DOHH2 (cell line): ENCODE results near the gene INSYN2B.

Experiments
- H3F3A ChIP-seq: fragments of 200-600 bp; sonication (generic), shearing (Covaris generic); 2 replicates; pipeline ENCODE4 v1.6.0; 2016; ENCODE audit warnings: antibody characterized with exemption, mild to moderate bottlenecking; ENCODE audit not compliant: control insufficient read depth, insufficient read depth
- H3K27ac ChIP-seq: fragments of 200-600 bp; sonication (generic); 2 replicates; pipeline ENCODE4 v1.5.1; 2014; ENCODE audit warnings: low read depth, mild to moderate bottlenecking, low read length, moderate library complexity
- H3K27me3 ChIP-seq: fragments of 200-600 bp; sonication (generic); 2 replicates; pipeline ENCODE4 v1.6.1; 2014; ENCODE audit warnings: mild to moderate bottlenecking, low read length, mixed read lengths; ENCODE audit not compliant: control insufficient read depth
- H3K36me3 ChIP-seq: fragments of 200-600 bp; sonication (generic); 2 replicates; pipeline ENCODE4 v1.6.1; 2014; ENCODE audit warnings: mild to moderate bottlenecking, low read length, moderate library complexity, mixed read lengths; ENCODE audit not compliant: control insufficient read depth
- H3K4me1 ChIP-seq: fragments of 200-600 bp; sonication (generic); 2 replicates; pipeline ENCODE4 v1.6.1; 2014; ENCODE audit warnings: mild to moderate bottlenecking, low read length, mixed read lengths; ENCODE audit not compliant: control insufficient read depth
- H3K4me2 ChIP-seq: fragments of 200-600 bp; sonication (generic); 2 replicates; pipeline ENCODE4 v1.6.0; 2014; ENCODE audit warnings: mild to moderate bottlenecking, low read length, moderate library complexity
- H3K4me3 ChIP-seq: fragments of 200-600 bp; sonication (generic); 2 replicates; pipeline ENCODE4 v1.5.1; 2014; ENCODE audit warnings: mild to moderate bottlenecking, low read length, mixed read lengths
- H3K79me2 ChIP-seq: fragments of 200-600 bp; sonication (generic); 2 replicates; pipeline ENCODE4 v1.6.1; 2014; ENCODE audit warnings: mild to moderate bottlenecking, low read length, mixed read lengths; ENCODE audit not compliant: control insufficient read depth
- H3K9me2 ChIP-seq: fragments of 200-600 bp; sonication (generic); replicated peaks from 2 replicates; pipeline ENCODE4 v1.6.1; 2014; ENCODE audit warnings: mild to moderate bottlenecking, low read length, mixed read lengths; ENCODE audit not compliant: control insufficient read depth
- H3K9me3 ChIP-seq: fragments of 200-600 bp; sonication (generic); 2 replicates; pipeline ENCODE4 v1.6.1; 2014; ENCODE audit warnings: antibody characterized with exemption, low read length, mixed read lengths; ENCODE audit not compliant: control insufficient read depth, insufficient read depth
- H4K20me1 ChIP-seq: fragments of 200-600 bp; sonication (generic); 2 replicates; pipeline ENCODE4 v1.6.0; 2014; ENCODE audit warnings: low read depth, mild to moderate bottlenecking, antibody characterized with exemption, low read length, moderate library complexity; ENCODE audit not compliant: control insufficient read depth, insufficient read depth
- CTCF ChIP-seq: fragments of 200-600 bp; sonication (generic); IDR thresholded peaks from one replicate; pipeline ENCODE4 v1.5.1; 2014; ENCODE audit warnings: antibody characterized with exemption, mild to moderate bottlenecking, low read depth, low read length; ENCODE audit not compliant: poor library complexity, severe bottlenecking
- EZH2phosphoT487 ChIP-seq: fragments of 200-600 bp; sonication (generic); IDR thresholded peaks from 2 replicates; pipeline ENCODE4 v1.6.1; 2017; ENCODE audit warnings: borderline replicate concordance, mild to moderate bottlenecking, antibody characterized with exemption, low read length, moderate library complexity, mixed read lengths

INSYN2B gene

GRCh38 chr5:169861934-169862333 lies 118.4 kb downstream of the INSYN2B start:
- Histone ChIP-seq H3F3A (no peaks in the 10 kb centered on the region), H3K27ac (no peak overlapping the region), H3K27me3 (no peaks in the 10 kb centered on the region), H3K36me3 (peaks cover 13% of the 10 kb centered on the region), H3K9me2 (no peaks in the 10 kb centered on the region), H3K79me2 (no peaks in the 10 kb centered on the region), H3K4me1 (no peaks in the 10 kb centered on the region), H3K4me3 (no peak overlapping the region), H4K20me1 (peaks cover 6% of the 10 kb centered on the region; the same call in 1 of the 2 replicates), H3K4me2 (no peak overlapping the region), H3K9me3 (no peaks in the 10 kb centered on the region)
- no peak for TF ChIP-seq CTCF
- TF ChIP-seq EZH2phosphoT487: no peak

GRCh38 chr5:169861433-169861832 lies 118.9 kb downstream of the INSYN2B start:
- H3K9me2 ChIP-seq: no peaks in the 10 kb centered on the region
- no peaks in the 10 kb centered on the region for H3K4me1 ChIP-seq
- H3F3A ChIP-seq: no peaks in the 10 kb centered on the region
- H4K20me1 ChIP-seq: peaks cover 6% of the 10 kb centered on the region; the same call in 1 of the 2 replicates
- peaks cover 13% of the 10 kb centered on the region for H3K36me3 ChIP-seq
- no peak overlapping the region for H3K4me3 ChIP-seq
- H3K27me3 ChIP-seq: no peaks in the 10 kb centered on the region
- no peaks in the 10 kb centered on the region for H3K79me2 ChIP-seq
- H3K9me3 ChIP-seq: no peaks in the 10 kb centered on the region
- no peak overlapping the region for H3K27ac ChIP-seq
- H3K4me2 ChIP-seq: no peak overlapping the region
- TF ChIP-seq EZH2phosphoT487 (no peak), CTCF (no peak)

- no peak overlapping the region for H3K27ac ChIP-seq
- H3K4me3 ChIP-seq: no peak overlapping the region
- no peaks in the 10 kb centered on the region for H3K79me2 ChIP-seq
- no peak overlapping the region for H3K4me2 ChIP-seq
- TF ChIP-seq EZH2phosphoT487 (no peak), CTCF (no peak)
- no peaks in the 10 kb centered on the region for H3K9me2 ChIP-seq
- H3K27me3 ChIP-seq: no peaks in the 10 kb centered on the region
- H3K9me3 ChIP-seq: no peaks in the 10 kb centered on the region
- no peaks in the 10 kb centered on the region for H3K4me1 ChIP-seq
- H3F3A ChIP-seq: no peaks in the 10 kb centered on the region
- peaks cover 18% of the 10 kb centered on the region for H3K36me3 ChIP-seq
- peaks cover 6% of the 10 kb centered on the region; the same call in 1 of the 2 replicates for H4K20me1 ChIP-seq
These were observed 119.7 kb downstream of the INSYN2B start for GRCh38 chr5:169860585-169860984.
